Regular cardiac myocyte (primary cell): ENCODE results near the gene MUC15. TPM values are rescaled to one million over a fixed set of nuclear protein-coding genes. Genes with fewer than 3 reads are reported as not detected.

Experiments
- total RNA-seq: library from RNA; depleted of rRNA; stranded (reverse); fragments of >200 nt; gene quantifications from 2 replicates; pipeline ENCODE4 v1.2.3, GENCODE V29; 2014

The MUC15 gene, protein sequence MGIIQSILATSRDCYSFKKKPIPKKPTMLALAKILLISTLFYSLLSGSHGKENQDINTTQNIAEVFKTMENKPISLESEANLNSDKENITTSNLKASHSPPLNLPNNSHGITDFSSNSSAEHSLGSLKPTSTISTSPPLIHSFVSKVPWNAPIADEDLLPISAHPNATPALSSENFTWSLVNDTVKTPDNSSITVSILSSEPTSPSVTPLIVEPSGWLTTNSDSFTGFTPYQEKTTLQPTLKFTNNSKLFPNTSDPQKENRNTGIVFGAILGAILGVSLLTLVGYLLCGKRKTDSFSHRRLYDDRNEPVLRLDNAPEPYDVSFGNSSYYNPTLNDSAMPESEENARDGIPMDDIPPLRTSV
- not detected in 2 replicates for total RNA-seq

DNA sequence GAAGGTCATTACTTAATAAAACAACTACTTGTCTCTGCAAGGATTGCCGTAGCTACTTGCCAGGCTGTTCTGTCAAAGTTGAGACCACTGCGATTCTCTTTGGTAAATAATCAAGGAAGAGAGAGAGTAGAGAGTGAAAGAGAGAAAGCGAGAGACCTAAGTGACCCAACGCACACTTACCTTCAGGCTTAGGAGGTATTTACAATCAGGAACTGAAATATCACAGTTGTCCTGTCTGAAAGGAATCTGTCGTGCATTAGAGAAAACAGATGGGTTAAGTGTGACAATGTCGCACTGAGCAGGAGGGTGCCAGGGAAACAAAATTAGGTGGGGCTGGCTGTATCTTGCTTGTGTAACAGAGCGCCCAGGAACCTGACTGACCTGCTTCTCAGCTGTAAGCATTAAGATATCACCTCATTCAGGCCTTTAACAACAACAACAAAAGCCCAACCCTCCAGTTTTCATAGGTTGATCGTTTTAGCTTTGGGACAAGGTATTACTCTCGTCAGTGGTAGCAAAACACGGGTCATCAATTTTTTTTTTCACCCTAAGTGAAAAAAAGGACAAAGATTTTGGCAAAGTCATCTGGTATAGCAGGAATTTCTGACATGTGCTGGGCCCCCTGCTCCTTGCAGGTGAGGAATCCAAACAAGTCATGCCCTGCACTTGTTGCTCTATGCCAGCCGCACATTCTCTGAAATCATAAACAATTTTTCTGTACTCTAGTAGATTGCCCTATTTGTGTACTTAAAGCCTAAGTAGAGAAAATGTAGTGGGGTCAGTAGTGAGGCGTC, at the start of gene MUC15:
MUC15 (minus strand) TSS at position 403 of the 794 bp plus-strand sequence. CDS start 5,169 bp downstream, outside the sequence.

Other genes starting within 250 kb of the MUC15 start
- 0.28 and 0.38 TPM in 2 replicates for gene ANO3, start 240.1 kb downstream of the MUC15 start, total RNA-seq
- not detected in 2 replicates for gene SLC5A12, start 149.8 kb upstream of the MUC15 start, total RNA-seq